Activated T-cell treated with anti-CD3 and anti-CD28 coated beads, Interleukin-2, amount 50 U/mL, for 24 hours (primary cell): ENCODE measurements around the gene PLA2G15.
"Not testable (repeated sequence)": the region's sequence is repeated elsewhere in the genome, so short reads cannot be mapped to it uniquely, and the experiment has no call there.

Experiments used
- DNase-seq: peaks from one replicate; pipeline ENCODE4 v3.0.0-alpha.2; 2020
- H3K27ac Mint-ChIP-seq: 2 replicates; pipeline ENCODE4 v1.8.0; 2020; ENCODE audit warnings: mild to moderate bottlenecking, mixed read lengths
- H3K27me3 Mint-ChIP-seq: 2 replicates; pipeline ENCODE4 v1.8.0; 2020; ENCODE audit warnings: mixed read lengths
- H3K36me3 Mint-ChIP-seq: 2 replicates; pipeline ENCODE4 v1.8.0; 2020; ENCODE audit warnings: low read depth, mixed read lengths
- H3K4me1 Mint-ChIP-seq: 2 replicates; pipeline ENCODE4 v1.8.0; 2020; ENCODE audit warnings: low read depth, mixed read lengths
- H3K4me3 Mint-ChIP-seq: 2 replicates; pipeline ENCODE4 v1.8.0; 2020; ENCODE audit warnings: mild to moderate bottlenecking, moderate library complexity, mixed read lengths
- H3K9me3 Mint-ChIP-seq: 2 replicates; pipeline ENCODE4 v1.8.0; 2020; ENCODE audit warnings: mixed read lengths

The PLA2G15 gene

GRCh38 chr16:68286153-68287074 is 41.2 kb downstream of the PLA2G15 start:
- Mint-ChIP-seq H3K9me3 (no peaks in the 10 kb centered on the region), H3K36me3 (peaks cover 92% of the 10 kb centered on the region), H3K4me3 (peak overlapping the region; percentile 56), H3K27ac (peak overlapping the region; percentile 92), H3K4me1 (peaks cover 97% of the 10 kb centered on the region), H3K27me3 (no peaks in the 10 kb centered on the region)
- no peak for DNase-seq

DNA sequence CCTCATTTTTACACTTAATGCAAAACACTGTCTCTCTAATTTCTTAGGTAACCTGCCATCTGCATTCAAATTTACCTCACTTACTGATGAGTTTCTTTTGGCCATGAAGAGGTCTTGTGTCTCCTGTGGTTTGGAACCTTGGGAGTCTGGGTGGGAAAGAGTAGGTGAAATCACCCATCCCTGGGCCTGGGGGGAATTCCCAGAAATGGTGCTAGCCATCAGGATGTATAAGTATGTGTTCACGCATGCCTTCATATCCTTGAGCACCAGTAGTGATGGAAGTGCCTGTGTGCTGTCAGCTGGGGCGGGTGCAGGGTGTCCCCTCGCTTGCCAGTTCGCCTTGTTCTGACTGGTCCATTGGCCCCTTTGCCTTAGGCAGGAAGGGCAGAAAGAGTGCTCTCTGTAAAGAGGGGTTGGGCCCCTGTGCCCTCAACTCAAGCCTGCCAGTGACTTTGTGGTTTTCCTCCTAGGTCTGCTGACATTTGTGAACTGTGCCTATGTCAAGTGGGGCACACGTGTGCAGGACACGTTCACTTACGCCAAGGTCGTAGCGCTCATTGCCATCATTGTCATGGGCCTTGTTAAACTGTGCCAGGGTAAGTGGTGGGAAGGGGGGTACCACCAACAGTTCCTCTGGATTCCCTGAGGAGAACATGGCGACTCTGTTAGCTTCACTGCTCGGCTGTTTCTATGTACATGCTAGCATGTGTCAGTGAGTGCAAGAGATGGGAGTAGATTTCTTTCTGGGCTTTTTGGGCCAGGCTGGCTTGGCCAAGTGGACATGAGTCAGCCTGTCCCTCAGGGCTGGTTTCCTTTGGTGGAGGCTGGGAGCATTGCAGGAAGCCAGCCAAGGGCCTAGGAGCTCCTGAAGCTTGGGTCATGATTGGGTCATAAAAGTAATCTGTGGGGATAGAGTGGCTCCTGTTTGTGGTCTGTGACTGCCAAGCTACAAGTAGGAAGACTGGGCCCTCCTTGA is 42.4 kb downstream of the PLA2G15 start:
- Mint-ChIP-seq H3K36me3 (peaks cover 91% of the 10 kb centered on the region), H3K27me3 (no peaks in the 10 kb centered on the region), H3K4me3 (peak overlapping the region; percentile 40), H3K27ac (peak overlapping the region; percentile 92), H3K4me1 (peaks cover 95% of the 10 kb centered on the region), H3K9me3 (no peaks in the 10 kb centered on the region)
- peak; percentile 47 for DNase-seq

GRCh38 chr16:68288252-68288650 is 43.1 kb downstream of the PLA2G15 start:
- no peaks in the 10 kb centered on the region for H3K9me3 Mint-ChIP-seq
- no peaks in the 10 kb centered on the region for H3K27me3 Mint-ChIP-seq
- no peak for DNase-seq
- H3K36me3 Mint-ChIP-seq, result peaks cover 90% of the 10 kb centered on the region
- H3K4me3 Mint-ChIP-seq, result peak overlapping the region; percentile 40
- H3K4me1 Mint-ChIP-seq, result peaks cover 93% of the 10 kb centered on the region
- H3K27ac Mint-ChIP-seq, result peak overlapping the region; percentile 92

- not testable (repeated sequence) for H3K9me3 Mint-ChIP-seq, H3K27me3 Mint-ChIP-seq, DNase-seq, H3K4me3 Mint-ChIP-seq
- peaks cover 90% of the 10 kb centered on the region for H3K36me3 Mint-ChIP-seq
- peak overlapping the region; percentile 92 for H3K27ac Mint-ChIP-seq
- H3K4me1 Mint-ChIP-seq, result peaks cover 92% of the 10 kb centered on the region
Measured at GRCh38 chr16:68288796-68289195, 43.6 kb downstream of the PLA2G15 start.

- H3K9me3 Mint-ChIP-seq, result no peaks in the 10 kb centered on the region
- H3K27ac Mint-ChIP-seq, result peak overlapping the region; percentile 92
- no peak for DNase-seq
- H3K36me3 Mint-ChIP-seq, result peaks cover 89% of the 10 kb centered on the region
- peaks cover 90% of the 10 kb centered on the region for H3K4me1 Mint-ChIP-seq
- no peaks in the 10 kb centered on the region for H3K27me3 Mint-ChIP-seq
- peak overlapping the region; percentile 20 for H3K4me3 Mint-ChIP-seq
Measured at GRCh38 chr16:68289202-68289601, 44.0 kb downstream of the PLA2G15 start.

GRCh38 chr16:68289621-68290329 is 44.6 kb downstream of the PLA2G15 start:
- DNase-seq, result peak; percentile 65
- Mint-ChIP-seq H3K4me3 (peak overlapping the region; percentile 19), H3K9me3 (no peaks in the 10 kb centered on the region), H3K4me1 (peaks cover 87% of the 10 kb centered on the region), H3K27ac (peak overlapping the region; percentile 92), H3K27me3 (no peaks in the 10 kb centered on the region), H3K36me3 (peaks cover 90% of the 10 kb centered on the region)

DNA sequence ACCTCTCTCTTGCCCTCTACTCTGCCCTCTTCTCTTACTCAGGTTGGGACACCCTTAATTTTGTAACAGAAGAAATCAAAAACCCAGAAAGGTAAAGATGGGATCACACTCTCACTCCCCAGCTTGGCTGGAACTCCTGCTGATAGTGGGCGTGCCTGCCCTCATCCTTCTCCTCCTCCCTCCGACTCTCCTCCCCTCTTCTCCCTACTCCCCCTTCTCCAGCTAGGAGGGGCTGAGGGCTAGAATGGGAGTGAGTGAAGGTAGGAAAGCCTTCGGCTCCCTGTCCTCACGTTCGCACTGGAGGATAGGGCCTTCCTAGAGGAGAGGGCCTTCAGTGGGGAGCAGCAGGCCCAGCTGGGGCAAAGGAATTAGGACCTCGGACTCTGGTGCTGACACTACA is 45.3 kb downstream of the PLA2G15 start:
- H3K4me3 Mint-ChIP-seq, result peak overlapping the region; percentile 19
- no peaks in the 10 kb centered on the region for H3K9me3 Mint-ChIP-seq
- H3K27me3 Mint-ChIP-seq, result no peaks in the 10 kb centered on the region
- no peak for DNase-seq
- peak overlapping the region; percentile 92 for H3K27ac Mint-ChIP-seq
- peaks cover 90% of the 10 kb centered on the region for H3K36me3 Mint-ChIP-seq
- peaks cover 80% of the 10 kb centered on the region for H3K4me1 Mint-ChIP-seq

DNA sequence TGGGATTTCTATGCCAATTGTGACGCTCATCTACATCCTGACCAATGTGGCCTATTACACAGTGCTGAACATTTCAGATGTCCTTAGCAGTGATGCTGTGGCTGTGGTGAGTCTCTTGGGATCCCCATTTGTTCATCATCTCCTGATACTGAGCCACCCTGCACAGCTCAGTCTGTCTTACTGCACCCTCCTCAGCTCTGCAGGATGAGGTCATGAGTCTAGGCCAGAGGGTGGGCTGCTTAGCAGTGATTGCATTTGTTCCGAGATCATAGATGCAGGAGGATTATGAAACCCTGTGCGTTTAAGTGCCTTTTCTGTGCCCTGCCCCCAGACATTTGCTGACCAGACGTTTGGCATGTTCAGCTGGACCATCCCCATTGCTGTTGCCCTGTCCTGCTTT is 46.1 kb downstream of the PLA2G15 start:
- no peak for DNase-seq
- H3K9me3 Mint-ChIP-seq, result no peaks in the 10 kb centered on the region
- H3K36me3 Mint-ChIP-seq, result peaks cover 92% of the 10 kb centered on the region
- no peaks in the 10 kb centered on the region for H3K27me3 Mint-ChIP-seq
- peak overlapping the region; percentile 92 for H3K27ac Mint-ChIP-seq
- peaks cover 72% of the 10 kb centered on the region for H3K4me1 Mint-ChIP-seq
- no peak overlapping the region for H3K4me3 Mint-ChIP-seq

DNA sequence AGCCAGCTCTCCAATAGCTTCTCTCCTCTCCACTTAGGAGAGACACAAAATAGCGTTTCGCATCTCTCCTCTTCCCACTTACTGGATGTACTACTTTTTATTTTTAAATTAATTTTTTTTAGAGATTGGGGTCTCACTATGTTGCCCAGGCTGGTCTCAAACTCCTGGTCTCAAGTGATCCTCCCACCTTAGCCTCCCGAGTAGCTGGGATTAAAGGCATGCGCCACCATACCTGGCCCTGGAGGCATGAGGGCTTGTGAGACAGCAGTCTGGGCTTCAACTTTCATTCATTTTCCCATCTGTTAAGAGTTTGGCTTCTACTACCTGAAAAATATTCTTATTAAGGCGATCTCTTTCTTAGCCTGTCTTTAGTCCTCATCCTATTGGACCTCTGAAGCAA is 47.3 kb downstream of the PLA2G15 start:
- no peaks in the 10 kb centered on the region for H3K9me3 Mint-ChIP-seq
- peaks cover 93% of the 10 kb centered on the region for H3K36me3 Mint-ChIP-seq
- H3K27me3 Mint-ChIP-seq, result no peaks in the 10 kb centered on the region
- peaks cover 61% of the 10 kb centered on the region for H3K4me1 Mint-ChIP-seq
- H3K27ac Mint-ChIP-seq, result peak overlapping the region; percentile 92
- no peak overlapping the region for H3K4me3 Mint-ChIP-seq
- no peak for DNase-seq

DNA sequence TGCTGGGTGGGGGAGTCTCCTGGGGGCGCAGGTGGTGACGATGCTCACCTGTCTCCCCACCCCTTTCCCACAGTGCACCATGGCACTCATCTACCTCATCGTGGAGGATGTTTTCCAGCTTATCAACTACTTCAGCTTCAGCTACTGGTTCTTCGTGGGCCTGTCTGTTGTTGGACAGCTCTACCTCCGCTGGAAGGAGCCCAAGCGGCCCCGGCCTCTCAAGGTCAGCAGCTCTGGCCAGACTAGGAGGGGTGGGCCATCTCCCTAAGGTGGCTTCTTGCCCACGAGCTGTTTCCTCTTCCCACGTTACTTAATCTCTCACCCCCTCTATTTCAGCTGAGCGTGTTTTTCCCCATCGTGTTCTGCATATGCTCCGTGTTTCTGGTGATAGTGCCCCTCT is 51.1 kb downstream of the PLA2G15 start:
- no peak overlapping the region for H3K4me3 Mint-ChIP-seq
- peak overlapping the region; percentile 73 for H3K27ac Mint-ChIP-seq
- no peaks in the 10 kb centered on the region for H3K27me3 Mint-ChIP-seq
- H3K9me3 Mint-ChIP-seq, result no peaks in the 10 kb centered on the region
- peaks cover 33% of the 10 kb centered on the region for H3K4me1 Mint-ChIP-seq
- H3K36me3 Mint-ChIP-seq, result peaks cover 96% of the 10 kb centered on the region
- DNase-seq, result no peak

- Mint-ChIP-seq H3K4me1 (peaks cover 29% of the 10 kb centered on the region), H3K4me3 (no peak overlapping the region), H3K36me3 (peaks cover 96% of the 10 kb centered on the region), H3K9me3 (no peaks in the 10 kb centered on the region), H3K27me3 (no peaks in the 10 kb centered on the region), H3K27ac (peak overlapping the region; percentile 73)
- no peak for DNase-seq
Measured at GRCh38 chr16:68296693-68297092, 51.5 kb downstream of the PLA2G15 start.

- Mint-ChIP-seq H3K36me3 (peaks cover 97% of the 10 kb centered on the region), H3K4me1 (peaks cover 22% of the 10 kb centered on the region), H3K4me3 (no peak overlapping the region), H3K9me3 (no peaks in the 10 kb centered on the region), H3K27me3 (no peaks in the 10 kb centered on the region), H3K27ac (peak overlapping the region; percentile 73)
- DNase-seq, result no peak
Measured at GRCh38 chr16:68297908-68298307, 52.7 kb downstream of the PLA2G15 start.

DNA sequence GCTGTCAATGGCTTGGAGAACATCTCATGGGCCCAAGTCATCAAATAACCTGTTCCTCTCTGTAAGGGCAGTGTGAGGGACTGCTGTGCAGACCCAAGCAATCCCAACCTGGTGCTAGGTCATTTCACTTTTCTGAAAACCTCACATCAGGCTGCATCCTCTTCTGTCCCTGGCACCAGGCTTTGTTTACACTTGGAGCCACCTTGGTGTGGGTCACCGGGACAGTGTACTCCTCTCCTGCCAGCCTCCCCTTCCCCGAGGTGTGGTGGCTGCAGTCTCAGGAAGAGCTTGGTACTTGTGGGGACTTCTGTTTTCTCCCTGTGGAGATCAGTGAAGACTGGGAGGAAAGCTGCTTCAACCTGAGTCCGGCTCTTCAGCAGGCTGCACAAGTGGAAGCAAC is 53.1 kb downstream of the PLA2G15 start:
- H3K4me3 Mint-ChIP-seq, result no peak overlapping the region

More for the DNA sequence above, 53.1 kb downstream of the PLA2G15 start:
- Mint-ChIP-seq H3K27me3 (no peaks in the 10 kb centered on the region), H3K4me1 (peaks cover 21% of the 10 kb centered on the region), H3K9me3 (no peaks in the 10 kb centered on the region), H3K36me3 (peaks cover 98% of the 10 kb centered on the region), H3K27ac (peak overlapping the region; percentile 73)
- DNase-seq, result no peak
